SK-N-SH (cell line): Measurements from ENCODE around the gene CLMN.

ENCODE experiments used
- CHD2 ChIP-seq: fragments of 150-350 bp; IDR thresholded peaks from 2 replicates; pipeline ENCODE4 v1.6.1; 2018; ENCODE audit warnings: low read length; ENCODE audit not compliant: partially characterized antibody
- CTCF ChIP-seq: fragments of 200-600 bp; sonication (generic); IDR thresholded peaks from 2 replicates; pipeline ENCODE4 v1.6.1; 2017; ENCODE audit warnings: antibody characterized with exemption, mild to moderate bottlenecking, moderate library complexity
- MAX ChIP-seq: IDR thresholded peaks from 2 replicates; pipeline ENCODE4 v1.4.0; 2012; ENCODE audit warnings: low read depth
- POLR2AphosphoS5 ChIP-seq: IDR thresholded peaks from 2 replicates; pipeline ENCODE4 v1.6.1; 2012; ENCODE audit warnings: low read depth, low read length
- RXRA ChIP-seq: IDR thresholded peaks from 2 replicates; pipeline ENCODE4 v1.4.0; 2012; ENCODE audit warnings: low read depth, mild to moderate bottlenecking, borderline replicate concordance
- SIN3A ChIP-seq: IDR thresholded peaks from 2 replicates; pipeline ENCODE4 v1.6.1; 2012; ENCODE audit warnings: low read depth, mild to moderate bottlenecking, low read length, moderate library complexity, borderline replicate concordance
- SMC3 ChIP-seq: IDR thresholded peaks from 2 replicates; pipeline ENCODE4 v1.6.1; 2012; ENCODE audit warnings: low read depth, low read length, improper control_type of control experiment

- no peak for TF ChIP-seq MAX
- TF ChIP-seq CTCF: no peak
- TF ChIP-seq RXRA: no peak
- no peak for TF ChIP-seq SIN3A
- no peak for TF ChIP-seq POLR2AphosphoS5
- no peak for TF ChIP-seq SMC3
- no peak for TF ChIP-seq CHD2
Observed at GRCh38 chr14:95315579-95315978, 4.1 kb downstream of the CLMN start.
